Measurements from ENCODE around the gene TCAIM. TPM values are rescaled to one million over a fixed set of nuclear protein-coding genes. Genes with fewer than 3 reads are reported as not detected.

Gene TCAIM
- total and polyA plus RNA-seq, 9 of the 15 experiments (the other 6 are each of a cell fraction or from before 2014, with no cell fraction given) = 19.7 to 53.3 (median 36.9) TPM

DNA sequence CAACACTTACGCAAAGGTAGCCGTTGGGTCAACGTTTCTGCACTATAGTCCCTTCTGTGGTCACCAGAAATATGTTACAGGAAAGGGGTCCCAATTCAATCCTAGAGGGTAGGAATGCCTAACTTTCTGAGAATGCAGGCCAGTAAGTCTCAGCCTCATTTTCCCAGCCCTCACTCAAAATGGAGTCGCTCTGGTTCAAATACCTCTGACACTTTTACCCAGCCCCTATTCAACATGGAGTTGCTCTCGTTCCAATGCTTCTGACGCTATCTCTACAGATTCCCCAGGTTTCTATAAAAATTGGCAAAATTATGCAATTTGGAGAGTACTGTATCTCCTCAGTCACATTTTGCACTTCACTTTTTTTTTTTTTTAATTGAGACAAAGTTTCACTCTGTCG, 99.2 kb downstream of the TCAIM start (continued):
- TF ChIP-seq PREB (CRISPR knock-in tag; IDR thresholded peaks at IDR 0.05) (no peak), ZKSCAN3 (CRISPR knock-in tag; IDR thresholded peaks at IDR 0.05) (peak; percentile 57; the same call in 1 of the 2 replicates), CBX3 (IDR thresholded peaks at IDR 0.05; ENCODE audit: borderline replicate concordance in 1 of 2, low read length in 2 of 2) (no peak), BMI1 (IDR thresholded peaks at IDR 0.05; ENCODE audit: low read length) (no peak), KDM5B (IDR thresholded peaks at IDR 0.05; ENCODE audit: insufficient replicate concordance, low read depth, low read length) (no peak), TRIM28 (IDR thresholded peaks at IDR 0.05) (no peak), ZZZ3 (IDR thresholded peaks at IDR 0.05) (no peak), RAD21 (CRISPR knock-in tag; conservative IDR thresholded peaks at IDR 0.05 in 1 of 2, IDR thresholded peaks at IDR 0.05 in 1 of 2) (no peak), PHB (CRISPR knock-in tag; IDR thresholded peaks at IDR 0.05) (no peak), SMARCE1 (IDR thresholded peaks at IDR 0.05) (no peak), RBM39 (optimal IDR thresholded peaks at IDR 0.05; ENCODE audit: low read depth, low read length) (no peak), NCOA4 (IDR thresholded peaks at IDR 0.05; ENCODE audit: partially characterized antibody) (no peak), TAF15 (IDR thresholded peaks at IDR 0.05; ENCODE audit: low read depth, low read length) (no peak), CHD1 (IDR thresholded peaks at IDR 0.05; ENCODE audit: low read length) (no peak), ZNF165 (CRISPR knock-in tag; IDR thresholded peaks at IDR 0.05; ENCODE audit: borderline replicate concordance) (peak; percentile 81; the same call in 1 of the 2 replicates), ZNF586 (CRISPR knock-in tag; conservative IDR thresholded peaks at IDR 0.05) (peak; percentile 86), HCFC1 (IDR thresholded peaks at IDR 0.05; ENCODE audit: low read depth, low read length) (no peak), COPS2 (conservative IDR thresholded peaks at IDR 0.05) (no peak), ATF2 (CRISPR knock-in tag; IDR thresholded peaks at IDR 0.05) (no peak), ARID2 (IDR thresholded peaks at IDR 0.05) (no peak), HEY1 (CRISPR knock-in tag; IDR thresholded peaks at IDR 0.05; ENCODE audit: borderline replicate concordance) (no peak), HDAC3 (IDR thresholded peaks at IDR 0.05; ENCODE audit: borderline replicate concordance, partially characterized antibody) (no peak)
- TF ChIP-seq, protein P1, sequence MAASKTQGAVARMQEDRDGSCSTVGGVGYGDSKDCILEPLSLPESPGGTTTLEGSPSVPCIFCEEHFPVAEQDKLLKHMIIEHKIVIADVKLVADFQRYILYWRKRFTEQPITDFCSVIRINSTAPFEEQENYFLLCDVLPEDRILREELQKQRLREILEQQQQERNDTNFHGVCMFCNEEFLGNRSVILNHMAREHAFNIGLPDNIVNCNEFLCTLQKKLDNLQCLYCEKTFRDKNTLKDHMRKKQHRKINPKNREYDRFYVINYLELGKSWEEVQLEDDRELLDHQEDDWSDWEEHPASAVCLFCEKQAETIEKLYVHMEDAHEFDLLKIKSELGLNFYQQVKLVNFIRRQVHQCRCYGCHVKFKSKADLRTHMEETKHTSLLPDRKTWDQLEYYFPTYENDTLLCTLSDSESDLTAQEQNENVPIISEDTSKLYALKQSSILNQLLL (CRISPR knock-in tag; IDR thresholded peaks at IDR 0.05; ENCODE audit: borderline replicate concordance) = no peak
- TF ChIP-seq, protein P2, sequence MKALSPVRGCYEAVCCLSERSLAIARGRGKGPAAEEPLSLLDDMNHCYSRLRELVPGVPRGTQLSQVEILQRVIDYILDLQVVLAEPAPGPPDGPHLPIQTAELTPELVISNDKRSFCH (CRISPR knock-in tag; IDR thresholded peaks at IDR 0.05) = peak; percentile 82
- TF ChIP-seq, protein P2 (tag; IDR thresholded peaks at IDR 0.05) = peak; percentile 98
- TF ChIP-seq, protein P3, sequence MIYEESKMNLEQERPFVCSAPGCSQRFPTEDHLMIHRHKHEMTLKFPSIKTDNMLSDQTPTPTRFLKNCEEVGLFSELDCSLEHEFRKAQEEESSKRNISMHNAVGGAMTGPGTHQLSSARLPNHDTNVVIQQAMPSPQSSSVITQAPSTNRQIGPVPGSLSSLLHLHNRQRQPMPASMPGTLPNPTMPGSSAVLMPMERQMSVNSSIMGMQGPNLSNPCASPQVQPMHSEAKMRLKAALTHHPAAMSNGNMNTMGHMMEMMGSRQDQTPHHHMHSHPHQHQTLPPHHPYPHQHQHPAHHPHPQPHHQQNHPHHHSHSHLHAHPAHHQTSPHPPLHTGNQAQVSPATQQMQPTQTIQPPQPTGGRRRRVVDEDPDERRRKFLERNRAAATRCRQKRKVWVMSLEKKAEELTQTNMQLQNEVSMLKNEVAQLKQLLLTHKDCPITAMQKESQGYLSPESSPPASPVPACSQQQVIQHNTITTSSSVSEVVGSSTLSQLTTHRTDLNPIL (CRISPR knock-in tag; IDR thresholded peaks at IDR 0.05) = 0 out of 2 replicates have a peak, but pooled peaks have one; percentile 72

All from K562 (cell line).